ENCODE results near the gene MRPL11.

Gene MRPL11

GRCh38 chr11:66407651-66408050, 31.0 kb downstream of the MRPL11 start:
- no peak for DNase-seq (ENCODE audit: low read depth in 1 of 2, low spot score in 1 of 2)

- DNase-seq (ENCODE audit: low read depth in 1 of 2, low spot score in 1 of 2) = no peak
Measured at GRCh38 chr11:66393954-66394353, 44.7 kb downstream of the MRPL11 start.

DNA sequence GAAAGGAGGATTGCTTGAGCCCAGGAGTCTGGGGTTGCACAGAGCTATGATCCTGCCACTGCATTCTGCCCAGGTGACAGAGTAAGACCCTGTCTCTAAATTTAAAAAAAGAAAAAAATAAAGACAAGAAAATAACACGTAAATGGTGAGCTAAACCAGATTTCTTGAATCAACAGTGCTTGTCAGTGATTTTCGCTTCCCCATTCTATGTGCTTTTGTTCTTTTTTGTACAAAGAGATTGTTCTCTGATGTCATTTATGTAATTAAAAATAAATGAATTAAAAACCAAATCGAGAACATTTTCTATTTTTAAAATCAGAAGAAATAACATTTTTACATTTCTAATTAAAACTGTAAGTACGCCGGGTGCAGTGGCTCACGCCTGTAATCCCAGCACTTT, 47.3 kb downstream of the MRPL11 start:
- no peak for DNase-seq (ENCODE audit: low read depth in 1 of 2, low spot score in 1 of 2)

DNA sequence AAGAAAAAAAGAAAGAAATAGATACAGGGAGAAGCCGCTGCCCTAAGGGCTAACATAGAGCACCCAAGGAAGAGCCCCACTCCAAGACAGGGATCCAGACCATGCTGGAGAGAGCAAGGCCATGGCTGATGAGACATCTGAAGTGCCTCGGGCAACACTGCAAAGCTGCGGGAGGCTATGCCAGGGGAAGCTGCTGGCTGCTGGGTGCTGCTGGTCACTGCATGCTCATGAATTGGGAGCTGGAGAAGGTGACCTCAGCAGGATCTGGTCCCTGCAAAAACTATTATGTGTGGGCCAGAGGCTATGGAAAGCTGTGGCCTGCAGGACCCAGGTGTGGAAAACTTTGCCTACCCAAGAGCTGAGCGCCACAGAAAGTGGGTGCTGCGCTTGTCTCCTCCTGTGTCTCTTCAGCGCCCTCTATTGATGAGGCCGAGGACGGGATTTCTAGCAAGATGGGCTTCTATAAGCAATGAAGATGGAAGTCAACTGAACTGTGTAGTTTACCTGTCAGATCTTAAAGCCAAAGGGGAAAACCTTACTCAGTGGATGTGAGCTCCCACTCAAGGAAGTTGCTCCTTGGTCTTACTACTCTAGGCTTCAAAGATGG, 49.8 kb downstream of the MRPL11 start:
- peak; percentile 35 for DNase-seq (ENCODE audit: low read depth in 1 of 2, low spot score in 1 of 2)

DNA sequence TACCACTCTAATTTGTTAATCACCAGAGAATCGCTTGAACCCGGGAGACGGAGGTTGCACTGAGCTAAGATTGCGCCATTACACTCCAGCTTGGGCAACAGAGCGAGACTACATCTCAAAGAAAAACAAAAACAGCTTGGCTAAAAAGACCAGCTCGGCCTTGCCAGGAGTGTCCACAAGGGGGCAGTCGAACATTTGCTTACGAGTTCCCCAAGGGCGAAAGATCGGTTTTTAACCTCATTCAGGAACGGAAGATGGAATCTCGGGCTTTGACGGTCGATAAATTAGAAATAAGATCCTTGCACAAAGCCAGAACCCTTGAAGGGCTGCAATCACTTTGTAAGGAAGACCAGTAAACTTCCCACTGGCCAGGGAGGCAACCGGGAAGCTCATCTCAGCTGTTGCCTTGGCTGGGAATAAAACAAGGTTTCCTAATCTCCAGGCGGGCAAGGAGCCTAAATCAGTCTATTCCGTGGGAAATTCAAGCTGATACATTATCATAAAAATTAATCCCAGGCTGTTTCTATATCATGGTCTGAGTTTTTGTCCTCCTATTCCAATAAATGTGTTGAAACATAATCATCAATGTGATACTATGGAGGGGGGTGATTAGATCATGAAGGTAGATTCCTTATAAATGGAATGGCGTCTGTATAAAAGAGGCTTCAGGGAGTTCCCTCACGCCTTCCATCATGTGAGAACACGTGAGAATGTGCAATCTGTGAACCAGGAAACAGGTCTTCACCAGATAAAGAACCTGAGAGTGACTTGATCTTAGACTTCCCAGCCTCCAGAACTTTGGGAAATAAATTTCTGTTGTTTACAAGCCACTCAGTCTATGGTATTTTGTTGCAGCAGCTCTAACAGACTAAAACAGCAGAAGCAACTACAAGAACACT, 52.2 kb downstream of the MRPL11 start:
- DNase-seq (ENCODE audit: low read depth in 1 of 2, low spot score in 1 of 2) = peak; percentile 65 to 82

All from activated T-helper 1 cell treated with anti-CD3 and anti-CD28 coated beads, Interleukin-2, amount 50 U/mL, for 16 hours (primary cell).